ENCODE data around the gene ARMC9. TPM values are rescaled to one million over a fixed set of nuclear protein-coding genes. Genes with fewer than 3 reads are reported as not detected.

The ARMC9 gene
- total and polyA plus RNA-seq, 9 donors: 16.7 to 33.5 (median 29.3) TPM

DNA sequence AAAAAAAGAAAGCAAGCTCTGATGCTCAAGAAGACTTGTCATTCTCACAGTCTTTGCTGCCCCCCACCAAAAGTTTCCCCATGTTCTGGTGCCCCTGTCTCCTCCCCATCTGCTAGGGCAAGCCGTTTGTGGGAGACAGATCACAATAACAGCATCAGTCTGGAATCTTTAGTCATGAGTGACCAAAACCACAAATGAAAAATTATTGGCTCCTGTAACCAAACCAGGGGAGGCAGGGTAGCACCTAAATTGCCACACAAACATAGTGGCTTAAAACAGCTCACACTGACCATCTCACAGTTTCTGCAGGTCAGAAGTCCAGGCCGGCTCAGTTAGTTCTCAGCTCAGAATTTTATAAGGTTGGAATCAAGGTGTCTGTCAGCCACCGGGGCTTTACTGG is 188.0 kb downstream of the ARMC9 start:
- intact Hi-C loops (cut with DNase I): no loop called here
- H3K27ac ChIP-seq: no peak overlapping the region
- no peaks in the 10 kb centered on the region for H3K36me3 ChIP-seq
- TF ChIP-seq, protein P1, sequence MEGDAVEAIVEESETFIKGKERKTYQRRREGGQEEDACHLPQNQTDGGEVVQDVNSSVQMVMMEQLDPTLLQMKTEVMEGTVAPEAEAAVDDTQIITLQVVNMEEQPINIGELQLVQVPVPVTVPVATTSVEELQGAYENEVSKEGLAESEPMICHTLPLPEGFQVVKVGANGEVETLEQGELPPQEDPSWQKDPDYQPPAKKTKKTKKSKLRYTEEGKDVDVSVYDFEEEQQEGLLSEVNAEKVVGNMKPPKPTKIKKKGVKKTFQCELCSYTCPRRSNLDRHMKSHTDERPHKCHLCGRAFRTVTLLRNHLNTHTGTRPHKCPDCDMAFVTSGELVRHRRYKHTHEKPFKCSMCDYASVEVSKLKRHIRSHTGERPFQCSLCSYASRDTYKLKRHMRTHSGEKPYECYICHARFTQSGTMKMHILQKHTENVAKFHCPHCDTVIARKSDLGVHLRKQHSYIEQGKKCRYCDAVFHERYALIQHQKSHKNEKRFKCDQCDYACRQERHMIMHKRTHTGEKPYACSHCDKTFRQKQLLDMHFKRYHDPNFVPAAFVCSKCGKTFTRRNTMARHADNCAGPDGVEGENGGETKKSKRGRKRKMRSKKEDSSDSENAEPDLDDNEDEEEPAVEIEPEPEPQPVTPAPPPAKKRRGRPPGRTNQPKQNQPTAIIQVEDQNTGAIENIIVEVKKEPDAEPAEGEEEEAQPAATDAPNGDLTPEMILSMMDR (IDR thresholded peaks at IDR 0.05): no peak
- TF ChIP-seq EP300 (IDR thresholded peaks at IDR 0.05) (no peak), POLR2A (IDR thresholded peaks at IDR 0.05) (no peak)
- no peaks in the 10 kb centered on the region for H3K4me1 ChIP-seq (ENCODE audit: insufficient read depth)
- H3K4me3 ChIP-seq: no peak overlapping the region
- H3K27me3 ChIP-seq: no peaks in the 10 kb centered on the region
- WGBS, 3 donors: 68 to 79% (median 78%) methylated on average over 3 of the region's 3 CpGs
- DNase-seq: no peak
- H3K9me3 ChIP-seq: no peaks in the 10 kb centered on the region

- Histone ChIP-seq H3K27ac (no peak overlapping the region), H3K27me3 (no peaks in the 10 kb centered on the region), H3K36me3 (no peaks in the 10 kb centered on the region), H3K4me1 (ENCODE audit: insufficient read depth) (no peaks in the 10 kb centered on the region), H3K4me3 (no peak overlapping the region), H3K9me3 (no peaks in the 10 kb centered on the region)
- TF ChIP-seq POLR2A (IDR thresholded peaks at IDR 0.05) (no peak), EP300 (IDR thresholded peaks at IDR 0.05) (no peak)
- TF ChIP-seq, protein P1 (IDR thresholded peaks at IDR 0.05): no peak
- WGBS, 3 donors: 62 to 70% (median 63%) methylated on average over 26 of the region's 26 CpGs
- intact Hi-C loops (cut with DNase I): no loop called here
- DNase-seq: peak in 4 of 5 donors; percentile 37 to 72 (median 46)
Measured at GRCh38 chr2:231387904-231388724, 189.7 kb downstream of the ARMC9 start.

DNA sequence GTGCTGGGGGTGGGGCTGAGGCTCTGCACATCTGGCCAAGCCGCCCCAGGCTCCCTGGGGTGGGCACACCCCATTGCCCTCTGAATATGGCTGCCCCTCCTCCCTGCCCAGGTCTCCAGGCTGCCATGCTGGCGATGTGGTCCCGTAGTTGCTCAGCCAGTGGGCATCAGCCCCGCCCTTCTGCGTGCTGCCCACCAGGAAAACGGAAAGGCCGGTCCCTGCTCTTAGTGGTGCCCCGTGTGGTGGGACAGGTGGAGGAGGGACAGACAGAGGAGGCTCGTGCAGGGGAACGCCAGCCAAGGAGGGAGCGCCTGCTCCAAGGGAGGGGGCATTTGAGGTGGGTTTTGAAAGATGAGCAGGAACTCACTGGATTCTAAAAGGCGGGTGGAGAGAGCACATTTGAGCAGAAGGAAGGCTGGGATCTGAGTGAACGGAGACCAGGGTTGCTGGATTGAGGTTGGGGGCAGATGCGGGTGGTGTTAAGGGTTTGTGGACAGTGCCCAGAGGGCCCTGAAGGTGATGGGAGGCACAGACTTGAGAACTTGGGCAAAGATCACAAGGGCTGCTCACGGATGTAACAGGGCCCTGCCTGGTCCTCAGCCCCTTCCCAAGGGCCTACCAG is 190.4 kb downstream of the ARMC9 start:
- TF ChIP-seq EP300 (IDR thresholded peaks at IDR 0.05): no peak
- no peak for TF ChIP-seq POLR2A (IDR thresholded peaks at IDR 0.05)
- TF ChIP-seq, protein P1 (IDR thresholded peaks at IDR 0.05): no peak
- 89 to 94% (median 91%) methylated on average over 15 of the region's 15 CpGs for WGBS, 3 donors
- intact Hi-C loops (cut with DNase I): no loop called here
- H3K27me3 ChIP-seq: no peaks in the 10 kb centered on the region
- H3K4me3 ChIP-seq: no peak overlapping the region
- no peaks in the 10 kb centered on the region for H3K36me3 ChIP-seq
- H3K27ac ChIP-seq: no peak overlapping the region
- DNase-seq: no peak
- no peaks in the 10 kb centered on the region for H3K4me1 ChIP-seq (ENCODE audit: insufficient read depth)
- no peaks in the 10 kb centered on the region for H3K9me3 ChIP-seq

DNA sequence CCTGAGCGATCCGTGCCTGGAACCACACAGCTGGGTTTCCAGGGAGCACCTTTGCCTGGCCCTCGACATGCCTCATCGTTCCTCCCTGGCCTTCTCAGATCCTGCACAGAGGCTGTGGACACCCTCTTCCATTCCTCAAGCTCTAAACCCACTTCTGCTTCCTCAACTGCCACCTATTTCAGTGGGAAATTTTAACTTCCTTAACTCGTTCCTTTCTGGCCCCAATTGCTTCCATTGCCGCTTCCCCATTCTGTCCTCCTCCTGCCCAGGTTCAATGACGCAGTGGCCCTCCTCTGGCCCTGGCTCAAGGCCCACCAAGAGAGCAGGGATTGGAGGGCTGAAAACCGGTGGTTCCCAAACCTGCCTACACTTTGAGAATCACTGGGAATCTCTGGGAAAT is 192.2 kb downstream of the ARMC9 start:
- intact Hi-C loops (cut with DNase I): loop anchor here in 1 of 4 donors (10.0 kb wide), 1 partner anchor 86 kb away; no protein-coding TSS in a partner anchor

More for the DNA sequence above, 192.2 kb downstream of the ARMC9 start:
- H3K36me3 ChIP-seq: no peaks in the 10 kb centered on the region
- H3K27me3 ChIP-seq: no peaks in the 10 kb centered on the region
- H3K4me1 ChIP-seq (ENCODE audit: insufficient read depth): no peaks in the 10 kb centered on the region
- WGBS, 3 donors: 69 to 79% (median 74%) methylated on average over 8 of the region's 8 CpGs
- TF ChIP-seq, protein P1 (IDR thresholded peaks at IDR 0.05): no peak
- DNase-seq: no peak
- H3K27ac ChIP-seq: no peak overlapping the region
- H3K4me3 ChIP-seq: no peak overlapping the region
- H3K9me3 ChIP-seq: no peaks in the 10 kb centered on the region

Data from ovary (tissue), 9 donors.